SW480 (cell line): ENCODE measurements around the gene OR2M5.

Experiments used
- DNase-seq: peaks from one replicate; pipeline ENCODE4 v3.0.0-alpha.2; 2016; ENCODE audit warnings: low spot score

OR2M5 gene, protein sequence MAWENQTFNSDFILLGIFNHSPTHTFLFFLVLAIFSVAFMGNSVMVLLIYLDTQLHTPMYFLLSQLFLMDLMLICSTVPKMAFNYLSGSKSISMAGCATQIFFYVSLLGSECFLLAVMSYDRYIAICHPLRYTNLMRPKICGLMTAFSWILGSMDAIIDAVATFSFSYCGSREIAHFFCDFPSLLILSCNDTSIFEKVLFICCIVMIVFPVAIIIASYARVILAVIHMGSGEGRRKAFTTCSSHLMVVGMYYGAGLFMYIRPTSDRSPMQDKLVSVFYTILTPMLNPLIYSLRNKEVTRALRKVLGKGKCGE

DNA sequence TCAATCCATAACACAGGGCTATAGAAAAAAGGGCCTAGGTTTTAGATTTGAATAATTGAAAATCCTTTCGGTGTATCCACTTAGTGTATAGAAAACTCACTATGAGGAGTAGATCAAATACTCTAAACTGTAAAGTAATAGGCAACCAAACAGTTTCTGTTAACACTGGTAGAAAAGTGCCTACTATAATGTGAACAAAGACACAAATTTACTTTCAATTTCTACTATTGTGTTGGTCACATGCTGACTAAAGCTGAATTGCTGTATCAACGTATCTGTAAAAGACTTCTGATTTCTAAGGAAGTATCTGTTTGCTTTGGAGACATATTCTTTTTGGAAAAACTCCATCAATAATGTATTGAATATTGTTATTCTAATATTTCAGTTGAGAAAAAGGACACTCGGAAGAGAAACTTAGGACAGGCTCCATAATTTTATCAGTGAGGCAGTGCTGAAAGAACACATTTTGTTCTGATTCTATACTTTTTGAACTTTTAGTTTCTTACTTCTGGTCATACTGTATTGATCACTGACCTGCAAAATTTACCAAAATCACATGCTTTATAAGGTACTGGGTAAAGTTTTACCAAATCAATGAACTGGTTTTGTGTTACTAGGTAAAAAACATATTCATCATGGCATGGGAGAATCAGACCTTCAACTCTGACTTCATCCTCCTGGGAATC, at the start of gene OR2M5:
TSS of gene OR2M5 (plus strand) at position 636 of the 686 bp plus-strand sequence. CDS start at position 636, 0 bp downstream.
- DNase-seq = no peak

DNA sequence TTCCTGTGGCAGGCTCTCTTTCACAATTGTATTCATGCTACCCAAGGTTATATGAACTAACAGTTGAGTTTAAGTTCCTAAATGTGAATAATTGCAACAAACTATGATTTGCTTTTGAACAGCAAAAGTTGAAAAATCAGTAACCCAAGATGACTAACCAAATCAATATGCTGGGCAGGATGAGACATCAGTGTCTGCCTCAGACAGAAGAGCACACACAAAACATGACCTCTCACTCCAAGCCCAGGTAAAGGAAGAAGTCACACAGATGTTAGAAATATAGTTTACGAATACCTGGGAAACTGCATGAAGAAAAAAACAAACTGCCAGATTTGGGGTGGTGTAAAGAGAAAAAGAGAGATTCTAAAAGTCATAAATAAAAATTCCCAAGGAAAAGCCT, 46.4 kb upstream of the OR2M5 start:
- DNase-seq = no peak

DNA sequence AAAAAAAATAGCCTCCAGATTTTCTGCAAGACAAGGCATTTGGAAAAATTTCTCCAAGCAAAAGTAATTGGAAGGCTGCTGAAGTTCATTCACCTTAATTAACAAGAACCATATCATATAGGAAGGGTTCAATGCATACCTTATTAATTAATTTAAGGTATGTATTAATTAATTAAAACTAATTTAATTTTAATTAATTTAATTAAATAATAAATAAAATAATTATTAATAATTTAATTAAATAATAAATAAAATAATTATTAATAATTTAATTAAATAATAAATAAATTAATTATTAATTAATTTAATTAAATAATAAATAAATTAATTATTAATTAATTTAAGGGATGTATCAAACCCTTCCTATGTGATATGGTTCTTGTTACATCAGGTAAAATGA, 42.1 kb upstream of the OR2M5 start:
- no peak for DNase-seq

DNA sequence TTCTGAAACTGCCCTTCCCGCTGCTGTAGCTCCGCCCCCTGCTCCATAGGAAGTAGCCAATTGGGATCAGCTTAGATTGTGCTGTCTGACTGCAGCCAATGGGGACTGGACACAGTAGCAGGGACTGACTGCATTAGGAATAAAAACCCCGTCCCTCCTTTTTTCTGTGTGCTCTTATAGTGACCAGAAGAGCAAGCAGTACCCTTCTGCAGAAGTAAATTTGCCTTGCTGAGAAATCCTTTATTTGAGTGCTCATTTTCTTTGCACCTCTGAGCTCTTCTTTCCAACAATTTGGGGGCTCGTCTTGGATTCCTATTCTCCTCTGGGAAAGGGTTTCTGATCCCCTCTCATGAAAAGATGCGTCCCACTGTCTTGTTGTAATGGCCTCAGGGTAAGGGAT, 33.8 kb upstream of the OR2M5 start:
- no peak for DNase-seq

DNA sequence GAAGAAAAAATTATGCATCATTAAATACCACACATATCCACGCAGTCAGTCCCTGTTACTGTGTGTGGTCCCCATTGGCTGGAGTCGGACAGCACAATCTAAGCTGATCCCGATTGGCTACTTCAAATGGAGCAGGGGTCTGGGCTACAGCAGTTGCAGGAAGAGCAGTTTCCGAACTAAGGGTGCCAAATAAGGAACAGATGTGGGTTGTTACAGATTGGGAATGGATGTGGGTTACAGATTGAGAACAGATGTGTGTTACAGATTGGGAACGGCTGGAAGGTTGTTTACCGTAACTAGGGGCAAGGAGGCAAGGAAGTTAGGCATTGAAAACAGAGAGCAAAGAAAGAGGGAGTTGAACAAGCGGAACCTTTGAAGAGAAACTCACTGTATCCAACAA, 30.1 kb upstream of the OR2M5 start:
- DNase-seq = no peak

DNA sequence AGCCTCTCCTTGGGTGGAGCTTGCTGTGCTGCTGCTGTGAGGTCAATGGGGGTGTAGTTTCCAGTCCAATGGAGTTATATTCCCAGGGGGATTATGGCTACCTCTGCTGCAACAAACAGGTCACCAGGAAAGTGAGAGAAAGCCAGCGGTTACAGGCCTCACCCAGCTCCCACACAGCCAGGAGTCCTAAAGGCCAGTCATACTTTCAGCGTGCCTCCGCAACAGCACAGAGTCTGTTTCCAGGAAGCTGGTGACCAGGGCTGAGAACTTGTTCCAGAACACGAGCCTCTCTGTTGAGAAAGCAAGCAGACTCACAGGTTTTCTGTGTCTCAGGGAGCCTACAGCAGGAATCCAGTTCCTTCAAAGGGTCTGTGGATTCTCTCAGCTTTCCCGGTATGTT, 17.3 kb upstream of the OR2M5 start:
- no peak for DNase-seq

DNA sequence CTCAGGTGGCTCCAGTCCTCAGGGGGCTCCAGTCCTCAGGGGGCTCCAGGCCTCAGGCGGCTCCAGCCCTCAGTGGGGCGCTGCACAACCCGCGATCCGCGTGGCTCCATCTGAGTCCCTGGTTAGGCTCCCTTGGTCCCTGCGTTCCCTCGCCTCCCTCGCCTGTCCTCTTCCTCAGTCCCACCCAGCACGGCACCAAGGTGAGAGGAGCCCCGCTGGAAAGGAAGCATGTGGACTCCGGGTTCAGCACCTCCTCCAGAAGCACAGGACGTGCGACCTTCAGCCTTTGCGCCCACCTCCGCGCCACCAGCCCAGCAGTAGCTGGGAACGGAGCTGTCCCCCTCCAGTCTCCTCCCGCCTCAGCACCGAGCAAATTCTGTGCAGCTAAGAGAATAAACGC, 8.1 kb upstream of the OR2M5 start:
- no peak for DNase-seq

DNA sequence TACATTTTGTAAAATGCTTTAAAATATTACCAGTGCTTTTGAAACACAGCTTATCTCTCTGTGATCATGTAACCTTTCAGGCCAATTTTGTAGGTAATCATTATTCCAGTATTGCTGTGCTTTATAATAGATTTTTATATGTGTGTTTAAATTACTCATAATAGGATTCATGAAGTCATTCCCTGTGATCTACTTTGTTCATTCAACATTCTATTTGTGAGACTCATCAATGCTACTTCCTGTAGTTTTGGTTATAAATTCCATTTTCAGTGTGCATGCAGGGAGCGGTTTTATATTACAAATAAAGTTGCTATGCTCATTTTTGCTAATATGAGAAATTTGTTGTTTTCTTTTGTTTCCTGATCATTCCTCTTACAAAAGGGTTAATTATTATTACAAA, 4.1 kb upstream of the OR2M5 start:
- DNase-seq = no peak

DNA sequence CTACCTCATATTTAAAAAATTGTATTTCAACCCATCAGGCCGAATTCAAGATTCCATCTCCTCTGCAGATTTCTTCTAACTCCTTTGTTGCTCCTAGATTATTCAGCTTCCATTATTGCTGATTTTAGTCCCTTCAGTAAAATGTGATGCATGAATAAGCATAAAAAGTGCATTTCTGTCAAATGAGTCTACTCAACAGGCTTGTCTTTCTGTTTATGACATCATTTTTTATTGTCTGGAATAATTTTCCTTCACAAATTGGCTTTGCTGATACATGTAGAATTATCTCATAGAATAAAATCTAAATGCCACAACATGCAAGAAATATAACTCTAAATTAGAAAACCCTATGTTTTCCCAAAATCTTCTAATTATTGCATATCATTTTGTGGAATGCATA, 1.6 kb upstream of the OR2M5 start:
- DNase-seq = no peak

DNA sequence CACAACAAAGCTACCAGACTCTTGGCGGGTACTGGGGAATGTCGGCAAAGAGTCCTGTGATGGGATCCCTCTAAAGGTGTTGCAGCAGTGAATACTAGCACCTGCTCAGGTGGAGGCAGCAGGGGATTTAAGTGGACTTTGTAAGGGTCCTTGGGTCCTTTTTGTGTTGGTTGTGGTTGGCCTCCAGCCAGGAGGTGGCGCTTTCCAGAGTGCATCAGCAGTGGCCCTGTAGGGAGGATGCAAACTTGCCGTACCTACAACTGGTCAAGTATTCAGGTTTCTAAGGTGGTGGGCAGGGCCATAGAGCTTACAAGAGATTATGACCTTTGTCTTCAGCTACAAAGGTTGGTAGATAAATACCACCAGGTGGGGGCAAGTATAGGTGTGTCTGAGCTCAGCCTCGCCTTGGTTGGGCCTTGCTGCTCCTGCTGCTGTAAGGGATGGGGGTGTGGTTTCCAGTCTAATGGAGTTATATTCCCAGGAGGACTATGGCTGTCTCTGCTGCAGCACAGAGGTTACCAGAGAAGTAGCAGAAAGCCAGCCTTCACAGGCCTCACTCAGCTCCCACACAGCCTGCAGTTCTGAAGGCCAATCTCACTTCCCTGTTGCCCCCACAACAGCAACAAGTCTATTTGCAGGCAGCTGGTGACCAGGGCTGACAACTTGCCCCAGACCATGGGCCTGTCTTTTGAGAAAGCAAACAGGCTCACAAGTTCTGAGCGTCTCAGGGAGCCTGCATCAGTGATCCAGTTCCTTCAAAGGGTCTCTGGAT, 7.3 kb downstream of the OR2M5 start:
- DNase-seq = no peak

DNA sequence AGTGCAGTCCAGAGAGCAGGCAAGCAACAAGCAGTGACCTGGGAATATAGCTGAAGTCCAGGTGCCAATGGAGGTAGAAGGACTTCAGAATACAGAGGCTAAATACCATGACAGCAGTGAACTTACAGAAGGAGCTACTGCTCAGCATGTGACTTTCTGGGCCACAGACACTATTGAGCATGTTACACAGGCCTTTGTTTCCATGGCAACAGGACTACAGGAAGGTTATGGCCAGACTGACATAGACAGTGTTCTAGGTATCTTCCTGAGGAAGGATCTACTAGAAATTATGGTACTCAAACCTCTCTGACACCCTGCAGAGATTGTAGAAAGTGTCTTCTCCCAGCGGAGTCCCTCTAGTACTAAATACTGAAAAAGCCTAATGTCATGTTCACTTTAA, 11.0 kb downstream of the OR2M5 start:
- no peak for DNase-seq

DNA sequence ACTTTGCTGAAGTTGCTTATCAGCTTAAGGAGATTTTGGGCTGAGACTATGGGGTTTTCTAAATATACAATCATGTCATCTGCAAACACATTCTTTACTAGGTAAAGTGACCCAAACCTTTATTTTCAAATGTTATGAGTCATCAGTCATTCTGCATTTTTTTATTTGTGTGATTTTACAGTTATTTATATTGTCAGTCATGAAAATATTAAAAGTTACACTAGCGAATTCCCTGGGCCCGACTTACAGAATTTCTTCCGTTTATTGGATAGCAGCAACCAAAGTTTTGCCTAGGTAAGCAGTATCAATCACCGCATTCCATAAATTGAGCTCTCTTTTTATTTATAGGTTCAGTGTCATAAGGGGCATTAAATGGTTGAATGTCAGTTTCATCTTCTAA, 13.8 kb downstream of the OR2M5 start:
- DNase-seq = no peak

DNA sequence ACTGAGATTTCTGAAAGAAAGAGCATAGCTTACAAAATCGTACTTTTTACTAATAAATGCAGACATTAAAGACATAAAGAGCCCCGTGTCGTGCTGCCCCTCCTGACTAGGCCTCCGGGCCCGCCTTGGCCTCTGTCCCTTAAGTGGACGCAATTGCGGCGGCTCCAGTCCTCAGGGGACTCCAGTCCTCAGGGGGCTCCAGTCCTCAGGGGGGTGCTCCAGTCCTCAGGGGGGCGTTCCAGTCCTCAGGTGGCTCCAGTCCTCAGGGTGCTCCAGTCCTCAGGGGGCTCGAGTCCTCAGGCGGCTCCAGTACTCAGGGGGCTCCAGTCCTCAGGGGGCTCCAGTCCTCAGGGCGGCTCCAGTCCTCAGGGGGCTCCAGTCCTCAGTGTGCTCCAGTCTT, 19.1 kb downstream of the OR2M5 start:
- DNase-seq = no peak

DNA sequence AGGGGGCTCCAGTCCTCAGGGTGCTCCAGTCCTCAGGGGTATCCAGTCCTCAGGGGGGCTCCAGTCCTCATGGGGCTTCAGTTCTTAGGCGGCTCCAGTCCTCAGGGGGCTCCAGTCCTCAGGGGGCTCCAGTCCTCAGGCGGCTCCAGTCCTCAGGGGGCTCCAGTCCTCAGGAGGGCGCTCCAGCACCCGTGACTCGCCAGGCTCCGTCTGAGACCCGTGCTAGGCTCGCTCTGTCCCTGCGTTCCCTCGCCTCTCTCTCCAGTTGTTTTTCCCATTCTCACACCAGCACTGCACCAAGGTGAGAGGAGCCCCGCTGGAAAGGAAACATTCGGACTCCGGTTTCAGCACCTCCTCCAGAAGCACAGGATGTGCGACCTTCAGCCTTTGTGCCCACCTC, 20.2 kb downstream of the OR2M5 start:
- no peak for DNase-seq

DNA sequence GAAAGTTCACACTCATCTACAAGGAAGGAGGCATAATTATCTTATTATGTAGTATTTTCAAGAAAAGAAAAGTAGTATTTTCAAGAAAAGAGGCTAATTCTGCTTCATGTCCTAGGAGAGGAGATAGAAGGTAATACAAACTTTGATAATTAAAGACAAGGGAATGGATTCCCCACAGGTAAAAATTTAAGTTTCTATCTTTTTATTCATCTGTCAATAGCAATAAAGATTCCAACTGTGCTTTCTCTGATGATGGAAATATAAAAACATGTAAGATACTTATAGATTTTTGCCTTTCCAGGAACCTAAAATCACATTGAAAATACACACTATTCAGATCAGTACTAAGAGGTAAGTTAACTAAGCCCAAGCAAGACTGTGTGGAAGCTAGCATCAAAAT, 29.6 kb downstream of the OR2M5 start, which contains the start of gene OR2M2:
TSS of gene OR2M2 (plus strand) at position 301 of the 400 bp plus-strand sequence. CDS start 5,165 bp downstream, outside the sequence.
- no peak for DNase-seq

DNA sequence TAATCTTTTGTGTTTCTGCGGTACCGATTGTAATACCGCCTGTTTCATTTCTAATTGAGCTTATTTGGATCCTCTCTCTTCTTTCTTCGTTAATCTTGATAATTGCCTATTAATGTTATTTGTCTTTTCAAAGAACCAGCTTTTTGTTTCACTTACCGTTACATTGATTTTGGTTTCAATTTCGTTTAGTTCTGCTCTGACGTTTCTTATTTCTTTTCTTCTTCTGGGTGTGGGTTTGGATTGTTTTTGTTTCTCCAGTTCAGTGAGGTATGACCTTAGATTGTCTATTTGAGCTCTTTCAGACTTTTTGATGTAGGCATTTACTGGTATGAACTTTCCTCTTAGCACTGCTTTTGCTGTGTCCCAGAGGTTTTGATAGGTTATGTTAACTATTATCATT, 39.0 kb downstream of the OR2M5 start:
- DNase-seq = no peak

DNA sequence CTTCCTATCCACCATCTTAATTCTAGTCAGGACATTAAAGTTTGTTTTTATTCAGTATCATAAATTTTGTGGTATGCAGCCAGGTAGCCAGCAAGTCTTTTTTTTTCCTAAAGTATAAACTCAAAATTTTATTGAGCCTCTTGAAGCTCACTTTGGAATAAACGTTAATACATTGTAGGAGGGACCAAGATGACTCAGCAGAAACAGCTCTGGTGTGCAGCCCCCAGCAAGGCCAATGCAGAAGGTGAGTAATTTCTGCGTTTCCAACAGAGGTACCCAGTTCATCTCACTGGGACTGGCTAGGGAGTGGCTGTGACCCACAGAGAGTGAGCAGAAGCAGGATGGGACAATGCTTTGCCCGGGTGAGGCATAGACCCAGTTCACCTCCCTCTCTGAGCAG, 42.4 kb downstream of the OR2M5 start:
- DNase-seq = no peak

DNA sequence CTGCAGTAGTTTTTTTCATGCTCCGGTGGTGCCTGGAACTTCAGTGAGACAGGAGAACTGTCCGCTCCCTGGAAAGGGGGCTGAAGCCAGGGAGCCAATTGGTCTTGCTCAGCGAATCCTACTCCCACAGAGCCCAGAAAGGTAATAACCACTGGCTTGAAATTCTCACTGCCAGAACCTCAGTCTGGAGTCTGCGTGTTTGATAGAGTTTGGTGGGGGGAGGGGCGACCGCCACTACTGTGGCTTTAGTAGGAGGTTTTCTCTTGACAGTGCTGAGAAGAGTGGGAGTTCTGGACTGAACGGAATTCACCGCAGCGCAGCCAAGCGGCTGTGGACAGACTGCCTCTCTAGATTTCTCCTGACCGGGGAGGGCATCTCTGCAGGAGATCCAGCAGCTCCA, 44.1 kb downstream of the OR2M5 start:
- no peak for DNase-seq

DNA sequence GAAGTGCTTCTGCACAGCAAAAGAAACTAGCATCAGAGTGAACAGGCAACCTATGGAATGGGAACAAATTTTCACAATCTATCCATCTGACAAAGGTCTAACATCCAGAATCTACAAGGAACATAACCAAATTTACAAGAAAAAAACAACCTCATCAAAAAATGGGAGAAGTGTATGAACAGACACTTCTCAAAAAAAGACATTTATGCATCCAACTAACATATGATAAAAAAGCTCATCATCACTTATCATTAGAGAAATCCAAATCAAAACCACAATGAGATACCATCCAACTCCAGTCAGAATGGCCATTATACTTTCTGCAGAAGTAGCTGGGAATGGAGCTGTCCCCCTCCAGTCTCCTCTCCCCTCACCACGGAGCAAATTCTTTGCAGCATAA, 49.2 kb downstream of the OR2M5 start:
- DNase-seq = no peak
